Ramos (cell line): ENCODE results near the gene NEK9.
"Not testable (repeated sequence)": the region's sequence is repeated elsewhere in the genome, so short reads cannot be mapped to it uniquely, and the experiment has no call there.

Source experiments
- in situ Hi-C: fragments of 300-500 bp; cut with MboI; formaldehyde crosslinking; loops from one replicate; pipeline ENCODE4 v1.14.3; 2022; ENCODE audit warnings: low sequenced_read_pairs; ENCODE audit not compliant: unreplicated experiment

The NEK9 gene

GRCh38 chr14:75070383-75070782 lies 56.5 kb downstream of the NEK9 start:
- in situ Hi-C loops = no loop called here

DNA sequence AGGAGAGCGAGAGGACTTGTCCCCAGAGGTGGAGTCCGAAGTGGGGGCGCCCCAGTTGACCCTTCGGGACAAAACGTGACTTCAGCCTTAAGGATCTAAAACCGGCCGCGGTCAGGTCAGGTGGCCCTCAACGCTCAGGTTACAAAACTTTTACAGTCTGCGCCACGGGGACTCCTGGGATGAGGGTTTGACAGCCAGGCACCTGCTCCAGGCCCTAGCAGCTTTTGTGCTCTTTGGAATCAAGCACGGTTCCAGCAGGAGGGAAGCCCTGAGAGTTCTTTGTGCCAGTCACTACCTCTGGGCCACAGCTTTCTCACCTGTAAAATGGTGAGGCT lies 57.1 kb downstream of the NEK9 start:
- in situ Hi-C loops = no loop called here

GRCh38 chr14:75069121-75069810 lies 57.6 kb downstream of the NEK9 start, which contains the start of gene ZC2HC1C:
Gene ZC2HC1C (plus strand): TSS chr14:75069641. CDS start chr14:75070574, 933 bp downstream.
- in situ Hi-C loops = no loop called here

GRCh38 chr14:75068294-75069120 lies 58.3 kb downstream of the NEK9 start:
- in situ Hi-C loops = no loop called here

GRCh38 chr14:75067765-75068164 lies 59.1 kb downstream of the NEK9 start:
- in situ Hi-C loops = not testable (repeated sequence)

- in situ Hi-C loops = no loop called here
Observed at GRCh38 chr14:75067212-75067611, 59.6 kb downstream of the NEK9 start.

- in situ Hi-C loops = no loop called here
Observed at GRCh38 chr14:75066691-75067090, 60.2 kb downstream of the NEK9 start.

GRCh38 chr14:75064205-75064567 lies 62.7 kb downstream of the NEK9 start:
- in situ Hi-C loops = no loop called here

DNA sequence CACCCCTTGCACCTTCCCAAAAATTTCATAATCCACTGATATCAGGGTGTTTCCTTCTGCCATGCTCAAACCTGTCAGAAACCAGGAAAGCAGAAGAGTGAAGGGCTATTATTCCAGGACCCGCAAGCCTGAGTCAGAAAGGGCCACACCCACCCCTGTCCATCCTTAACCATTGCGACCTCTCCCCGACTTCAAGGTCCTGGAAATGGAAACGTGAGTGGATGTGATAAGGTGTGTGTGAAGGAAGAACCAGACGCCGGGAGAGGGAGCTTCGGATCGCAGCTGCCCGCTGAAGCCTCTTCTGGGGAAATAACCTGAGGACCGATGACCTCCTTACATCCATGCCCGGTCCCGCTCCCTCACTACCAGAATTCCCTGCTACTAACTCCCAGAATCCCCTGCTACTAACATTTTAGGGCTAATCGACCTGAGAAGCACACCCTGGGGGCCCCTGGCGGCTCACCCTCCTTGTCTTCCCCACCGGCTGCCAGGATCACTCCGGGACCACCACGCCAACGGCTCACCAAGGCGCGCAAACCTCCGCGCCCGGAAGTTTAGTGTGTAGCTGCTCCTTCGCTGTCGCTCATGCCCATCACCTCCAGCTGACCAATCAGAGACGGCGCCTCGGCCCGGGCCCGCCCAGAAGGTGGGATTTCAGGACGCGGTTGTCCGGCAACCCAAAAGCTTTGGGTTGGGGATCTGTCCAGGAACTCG lies 63.2 kb downstream of the NEK9 start, which contains the start of gene ACYP1:
ACYP1 (minus strand) TSS at position 534 of the 714 bp plus-strand sequence; CDS start at position 63, 471 bp downstream.
- in situ Hi-C loops = no loop called here

GRCh38 chr14:75063013-75063412 lies 63.8 kb downstream of the NEK9 start:
- in situ Hi-C loops = no loop called here

- in situ Hi-C loops = no loop called here
Observed at GRCh38 chr14:75060420-75060819, 66.4 kb downstream of the NEK9 start.

- in situ Hi-C loops = no loop called here
Observed at GRCh38 chr14:75059642-75060041, 67.2 kb downstream of the NEK9 start.

- in situ Hi-C loops = no loop called here
Observed at GRCh38 chr14:75054421-75054820, 72.4 kb downstream of the NEK9 start.

GRCh38 chr14:75053396-75054291 lies 73.2 kb downstream of the NEK9 start:
- in situ Hi-C loops = no loop called here

DNA sequence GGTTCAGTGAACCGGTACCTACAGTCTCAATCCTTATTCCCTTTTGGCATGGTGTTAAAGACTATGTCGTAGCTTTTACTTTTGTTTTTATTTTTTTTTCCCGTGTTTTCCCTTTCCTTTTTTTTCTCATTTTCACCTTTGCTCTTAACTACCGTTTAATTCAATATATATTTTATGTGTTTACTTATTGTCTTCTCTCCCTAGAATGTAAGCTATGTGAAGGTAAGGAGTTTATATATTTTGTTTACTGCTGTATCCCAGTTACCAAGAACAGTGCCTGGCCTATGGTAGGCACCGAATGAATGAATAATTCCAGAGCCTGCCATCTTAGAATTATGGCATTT lies 75.3 kb downstream of the NEK9 start:
- in situ Hi-C loops = no loop called here

DNA sequence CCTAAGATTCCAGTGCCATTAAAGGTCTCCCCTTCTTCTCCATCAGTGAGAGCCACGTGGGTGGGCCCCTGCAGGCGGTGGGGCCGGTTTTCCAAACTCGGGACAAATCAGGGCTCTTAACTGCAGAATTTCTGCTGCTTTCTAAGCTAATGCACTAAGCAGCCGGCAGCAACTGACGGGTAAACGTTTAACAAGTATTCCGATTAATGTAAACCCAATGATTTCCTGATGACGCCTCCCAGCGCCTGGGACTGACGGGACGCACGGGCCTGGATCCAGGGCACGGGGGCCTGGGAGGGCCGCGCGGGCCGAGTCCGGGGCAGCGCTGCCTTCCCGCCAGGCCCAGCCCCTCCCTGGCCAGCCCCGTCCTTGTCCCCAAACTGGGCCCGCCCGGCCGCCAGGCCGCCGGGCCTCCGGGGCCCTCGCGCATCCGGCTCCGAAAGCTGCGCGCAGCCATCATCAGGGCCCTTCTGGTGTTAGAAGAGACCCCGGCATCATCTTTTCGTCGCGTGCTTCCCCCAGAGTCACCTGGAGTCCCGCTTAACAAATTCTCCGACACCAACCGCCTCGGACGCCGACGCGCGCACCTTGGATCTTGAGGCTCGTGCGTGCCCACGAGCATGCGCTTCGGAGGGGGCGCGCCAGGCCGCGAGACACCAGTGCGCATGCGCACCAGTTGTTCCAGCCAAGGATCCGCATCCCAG lies 75.8 kb downstream of the NEK9 start, which contains the start of gene MLH3:
MLH3 (minus strand) TSS at position 616 of the 704 bp plus-strand sequence. CDS start 1,812 bp downstream, outside the sequence.
- in situ Hi-C loops = no loop called here

DNA sequence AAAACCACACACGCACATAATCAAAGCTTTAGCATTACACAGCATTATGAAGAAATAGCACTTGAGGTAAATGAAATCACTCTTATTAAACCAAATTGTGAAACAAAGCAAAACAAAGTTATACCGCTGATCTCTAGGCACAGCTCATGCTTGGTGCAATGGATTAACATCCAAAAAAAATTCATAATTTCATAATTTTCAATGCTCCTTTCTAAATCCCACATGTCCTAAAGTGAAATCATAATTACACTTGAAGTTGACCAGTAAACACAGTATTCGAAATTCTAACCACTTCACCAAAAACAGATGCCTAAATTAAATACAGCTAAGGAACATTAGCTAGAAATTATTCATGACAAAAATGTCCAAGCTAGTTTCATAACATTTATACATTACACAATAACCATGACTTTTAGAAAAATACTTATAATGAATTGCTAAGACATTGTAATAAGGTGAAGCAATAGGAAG lies 77.1 kb downstream of the NEK9 start:
- in situ Hi-C loops = no loop called here

DNA sequence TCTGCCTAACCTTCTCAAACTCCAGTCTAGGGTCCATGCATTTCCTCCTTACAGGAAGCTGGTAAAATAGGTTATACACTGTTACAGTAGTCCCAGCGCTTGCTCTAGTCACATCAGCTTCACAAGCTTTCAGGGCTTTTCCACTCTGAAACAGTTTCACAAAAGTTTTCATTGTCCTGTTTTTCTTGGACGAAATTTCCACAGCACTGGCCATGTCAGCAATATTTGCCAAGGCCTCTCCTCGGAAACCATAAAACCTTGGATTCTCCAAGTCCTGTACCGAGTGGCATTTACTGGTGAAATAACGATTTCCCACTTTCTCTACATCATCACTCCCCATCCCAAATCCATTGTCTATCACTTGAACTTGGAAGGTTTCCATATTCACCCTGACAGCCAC lies 77.7 kb downstream of the NEK9 start:
- in situ Hi-C loops = no loop called here

DNA sequence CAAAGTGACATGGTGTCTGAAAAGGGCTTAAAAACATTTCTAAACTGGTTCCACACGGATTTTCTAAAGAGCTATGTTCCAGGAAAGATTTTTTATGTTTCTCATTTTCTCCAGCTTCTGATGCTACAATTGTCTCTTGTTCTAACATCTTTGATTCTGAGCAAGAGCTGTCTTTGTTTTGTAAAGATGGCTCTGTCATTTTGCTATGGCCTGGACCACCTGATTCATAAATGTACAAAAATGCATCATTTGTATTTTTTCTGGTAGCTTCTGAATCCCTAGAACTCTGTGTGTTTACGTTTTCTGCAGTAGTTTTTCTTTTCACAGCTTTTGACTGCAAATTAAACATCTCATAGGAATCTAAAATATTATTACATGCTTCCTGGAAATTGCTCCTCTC lies 78.7 kb downstream of the NEK9 start:
- in situ Hi-C loops = no loop called here
